GM21723 (cell line): ENCODE measurements around the gene PHYH.
"Not testable (repeated sequence)": the region's sequence is repeated elsewhere in the genome, so short reads cannot be mapped to it uniquely, and the experiment has no call there.

Source experiments
- ATAC-seq: cut with Tn5 transposase; IDR thresholded peaks from one replicate; pipeline ENCODE4 v1.9.1; 2021; ENCODE audit warnings: mild to moderate bottlenecking, moderate library complexity; ENCODE audit not compliant: unreplicated experiment

PHYH gene

GRCh38 chr10:13299437-13300287 is at the start of gene PHYH:
PHYH (minus strand) TSS chr10:13300064; CDS start chr10:13300042, 22 bp downstream.
- peak; percentile 67 for ATAC-seq

GRCh38 chr10:13348216-13349017 is 48.6 kb upstream of the PHYH start, which contains the start of gene SEPHS1:
SEPHS1 (minus strand) TSS chr10:13348293; CDS start chr10:13344950, 3,343 bp downstream.
- peak; percentile 59 for ATAC-seq

GRCh38 chr10:13347500-13348156 is 47.8 kb upstream of the PHYH start:
- peak; percentile 56 for ATAC-seq

GRCh38 chr10:13347043-13347499 is 47.2 kb upstream of the PHYH start:
- ATAC-seq: peak; percentile 14

- no peak for ATAC-seq
These were observed 46.6 kb upstream of the PHYH start for GRCh38 chr10:13346283-13347042.

GRCh38 chr10:13340626-13341376 is 40.9 kb upstream of the PHYH start:
- ATAC-seq: peak; percentile 94

- no peak for ATAC-seq
These were observed 40.2 kb upstream of the PHYH start for GRCh38 chr10:13340068-13340467.

- ATAC-seq: no peak
These were observed 38.7 kb upstream of the PHYH start for GRCh38 chr10:13338390-13339110.

- no peak for ATAC-seq
These were observed 37.9 kb upstream of the PHYH start for GRCh38 chr10:13337827-13338196.

GRCh38 chr10:13337128-13337826 is 37.4 kb upstream of the PHYH start:
- no peak for ATAC-seq

- ATAC-seq: peak; percentile 45
These were observed 36.0 kb upstream of the PHYH start for GRCh38 chr10:13335881-13336280.

GRCh38 chr10:13334556-13334955 is 34.7 kb upstream of the PHYH start:
- no peak for ATAC-seq

- no peak for ATAC-seq
These were observed 31.8 kb upstream of the PHYH start for GRCh38 chr10:13331646-13332045.

GRCh38 chr10:13330980-13331379 is 31.1 kb upstream of the PHYH start:
- ATAC-seq: not testable (repeated sequence)

GRCh38 chr10:13329565-13329964 is 29.7 kb upstream of the PHYH start:
- no peak for ATAC-seq

GRCh38 chr10:13328613-13329012 is 28.7 kb upstream of the PHYH start:
- ATAC-seq: no peak

- no peak for ATAC-seq
These were observed 28.3 kb upstream of the PHYH start for GRCh38 chr10:13328126-13328525.

- no peak for ATAC-seq
These were observed 27.7 kb upstream of the PHYH start for GRCh38 chr10:13327534-13327933.
